Stimulated activated CD4-positive, alpha-beta T cell treated with anti-CD3 and anti-CD28 coated beads, Interleukin-4, amount 100 ng/mL, for 48 hours (primary cell): ENCODE measurements around the gene ZNF740.

Source experiments
- DNase-seq, 2 donors: peaks; one replicate each; pipeline ENCODE4 v3.0.0-alpha.2; 2020; ENCODE audit warnings: low read depth in 2 of 2

ZNF740 gene

GRCh38 chr12:53226815-53227214 is 46.3 kb downstream of the ZNF740 start:
- DNase-seq, result no peak

DNA sequence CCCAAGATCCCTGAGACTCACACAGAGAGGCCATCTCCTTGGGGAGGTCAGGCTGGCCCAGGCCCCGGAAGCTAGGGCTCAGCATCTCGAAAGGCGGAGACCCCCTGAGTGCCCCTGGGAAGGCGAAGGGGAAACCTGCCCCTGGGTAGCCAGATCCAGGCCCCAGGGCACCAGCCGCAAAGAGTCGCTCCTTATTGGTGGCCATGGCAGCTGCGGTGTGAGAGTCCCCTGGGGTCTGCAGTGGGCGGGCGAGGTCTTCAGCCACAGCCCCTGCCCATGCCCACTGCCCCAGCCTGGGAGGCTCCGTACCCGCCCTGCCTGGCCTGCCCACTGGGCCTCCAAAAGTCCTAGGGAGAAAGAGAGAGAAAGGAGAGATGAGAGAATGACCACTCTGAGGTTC is 46.8 kb downstream of the ZNF740 start:
- no peak for DNase-seq

DNA sequence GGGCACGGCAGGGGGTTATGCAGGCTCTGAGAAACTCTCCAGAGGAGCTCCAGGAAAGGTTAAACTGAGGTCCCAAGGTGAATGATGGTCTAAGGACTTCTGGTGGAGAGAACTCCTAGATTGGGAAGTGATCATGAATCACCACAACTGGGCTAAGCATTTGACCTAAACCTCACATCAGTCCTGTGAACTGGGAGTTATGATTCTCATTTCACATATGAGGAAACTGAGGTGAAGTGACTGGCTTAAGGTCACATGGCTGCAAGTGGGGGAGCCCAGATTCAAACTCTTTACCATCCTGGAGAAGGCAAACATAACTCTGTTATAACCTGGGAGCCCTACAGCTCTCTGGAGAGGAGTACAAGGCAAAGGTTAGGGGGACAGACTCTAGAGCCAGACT is 47.3 kb downstream of the ZNF740 start:
- no peak for DNase-seq

- no peak for DNase-seq
These were observed 48.9 kb downstream of the ZNF740 start for GRCh38 chr12:53229454-53229853.

- no peak for DNase-seq
These were observed 49.8 kb downstream of the ZNF740 start for GRCh38 chr12:53230108-53230845.

DNA sequence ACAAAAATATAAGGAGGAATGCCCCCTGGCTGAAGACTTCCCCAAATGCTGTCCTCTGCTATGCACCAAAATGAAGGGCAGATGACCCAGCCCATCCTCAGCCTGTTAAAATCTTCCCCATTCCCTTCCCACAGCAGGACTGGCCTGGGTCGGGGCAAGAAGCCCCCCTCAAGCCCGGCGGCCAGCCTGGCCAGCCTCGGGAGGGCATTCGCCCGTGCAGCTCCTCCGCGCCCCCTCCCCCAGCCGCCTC is 51.1 kb downstream of the ZNF740 start:
- DNase-seq, result no peak

- DNase-seq, result peak; percentile 52 to 70
These were observed 51.6 kb downstream of the ZNF740 start, which contains the start of gene RARG for GRCh38 chr12:53231921-53232645. Gene RARG (minus strand): TSS chr12:53232209. CDS start chr12:53227545, 4,664 bp downstream.

DNA sequence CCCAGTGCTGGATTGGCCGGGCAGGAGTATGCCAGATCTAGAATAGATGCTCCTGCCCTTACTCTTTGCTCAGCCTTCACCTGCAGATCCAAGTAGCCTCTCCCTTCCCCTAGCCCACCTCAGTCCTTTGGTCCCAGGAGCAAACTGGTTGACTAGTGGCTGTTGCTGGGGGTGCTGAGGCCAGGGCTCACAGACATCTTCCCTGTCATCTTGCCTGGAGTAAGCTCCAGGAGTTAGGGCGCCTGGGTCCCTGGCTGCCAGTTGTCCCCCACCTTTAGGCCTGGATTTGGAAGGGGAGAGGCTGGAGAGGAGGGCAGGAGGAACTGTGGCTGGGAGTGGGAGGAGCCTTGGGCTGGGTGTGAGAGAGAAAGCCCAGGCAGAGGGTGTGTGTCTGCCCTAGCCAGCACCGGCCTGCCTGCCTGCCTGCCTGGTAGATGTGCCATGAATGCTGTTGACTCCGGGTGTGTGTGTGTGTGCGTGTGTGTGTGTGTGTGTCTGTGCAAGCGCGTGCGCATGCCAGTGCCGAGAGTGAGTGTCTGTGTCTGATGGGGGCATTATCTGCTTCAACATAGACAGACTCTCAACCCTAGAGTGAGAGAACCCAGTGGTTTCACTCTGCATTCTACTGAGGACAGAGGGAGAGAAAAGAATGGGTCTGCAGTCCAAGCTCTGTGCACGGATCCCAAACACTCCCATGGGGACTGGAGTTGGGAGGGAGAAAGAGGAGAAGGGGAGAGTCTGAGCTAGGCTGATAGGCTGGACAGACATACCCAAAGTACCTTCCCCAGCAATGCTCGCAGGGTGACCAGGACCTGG is 52.3 kb downstream of the ZNF740 start:
- DNase-seq, result no peak

DNA sequence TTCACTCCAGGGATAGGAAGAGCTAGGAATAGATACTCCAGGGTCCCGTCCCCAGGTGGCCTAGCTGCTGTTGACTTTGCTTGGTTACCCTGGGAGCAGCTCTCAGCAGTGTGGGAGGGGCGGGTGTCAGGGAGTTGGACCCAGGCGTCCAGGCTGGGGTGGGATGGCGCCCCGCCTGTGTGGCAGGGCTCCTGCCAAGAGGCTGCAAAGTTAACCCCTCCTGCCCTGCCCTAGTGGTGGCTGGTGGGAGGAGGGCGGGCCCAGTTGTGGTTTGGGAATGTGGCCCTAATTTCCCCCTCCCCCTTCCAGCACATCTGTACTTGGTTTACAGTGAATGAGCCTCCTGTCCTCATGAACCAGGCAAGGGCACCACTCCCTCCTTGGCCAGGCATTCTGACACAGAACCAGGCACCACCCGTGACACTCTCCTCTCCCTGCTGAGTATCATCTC is 53.2 kb downstream of the ZNF740 start:
- no peak for DNase-seq

DNA sequence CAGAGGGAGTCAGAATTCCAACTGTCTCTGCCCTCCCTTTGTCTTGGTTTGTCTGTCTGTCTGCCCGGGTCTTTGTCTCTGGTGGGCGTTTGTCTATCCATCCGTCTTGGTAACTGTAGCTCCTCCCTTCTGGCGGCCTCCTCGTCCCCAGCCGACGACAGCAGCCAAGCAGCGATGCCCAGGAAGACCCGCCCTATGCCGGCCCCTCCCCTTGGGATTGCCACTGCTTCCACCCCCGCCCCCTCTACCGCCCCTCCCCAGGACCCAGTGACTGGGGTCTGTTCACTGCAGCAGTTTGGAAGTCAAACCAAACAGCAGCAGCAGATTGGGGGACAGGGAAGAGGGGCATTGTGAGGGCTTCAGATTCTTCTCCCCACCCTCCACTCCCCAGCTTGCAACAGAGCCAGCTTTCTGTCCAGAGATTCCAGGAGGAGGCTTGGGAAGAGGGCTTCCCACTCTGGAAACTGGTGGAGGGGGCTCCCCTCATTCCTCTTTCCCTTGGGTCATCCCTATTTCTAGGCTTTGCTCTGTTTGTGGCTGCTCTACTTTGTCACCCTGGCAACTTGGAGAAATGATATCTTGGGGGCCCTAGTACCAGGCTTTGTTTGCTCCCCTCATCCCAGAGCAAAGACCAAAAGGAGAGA is 53.9 kb downstream of the ZNF740 start:
- no peak for DNase-seq

DNA sequence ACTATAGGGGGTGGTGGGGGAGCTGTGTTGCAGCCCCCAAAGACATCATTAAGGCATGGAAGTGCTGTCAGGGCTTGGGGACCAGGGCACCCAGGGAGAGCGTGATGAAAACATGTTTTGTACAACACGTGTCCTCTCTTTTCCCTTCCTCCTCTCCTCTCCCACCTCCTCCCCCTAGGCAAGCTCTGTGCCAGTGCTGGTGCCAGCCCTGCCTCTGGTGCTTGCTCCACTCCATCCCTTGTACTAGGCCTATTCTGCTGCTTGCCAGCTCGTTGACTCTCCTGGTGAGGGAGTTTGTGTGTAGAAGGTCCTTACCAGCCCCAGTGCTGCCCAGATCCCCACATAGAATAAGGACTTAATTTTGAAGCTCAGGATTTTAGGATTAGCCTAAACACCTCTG is 54.6 kb downstream of the ZNF740 start:
- DNase-seq, result no peak

DNA sequence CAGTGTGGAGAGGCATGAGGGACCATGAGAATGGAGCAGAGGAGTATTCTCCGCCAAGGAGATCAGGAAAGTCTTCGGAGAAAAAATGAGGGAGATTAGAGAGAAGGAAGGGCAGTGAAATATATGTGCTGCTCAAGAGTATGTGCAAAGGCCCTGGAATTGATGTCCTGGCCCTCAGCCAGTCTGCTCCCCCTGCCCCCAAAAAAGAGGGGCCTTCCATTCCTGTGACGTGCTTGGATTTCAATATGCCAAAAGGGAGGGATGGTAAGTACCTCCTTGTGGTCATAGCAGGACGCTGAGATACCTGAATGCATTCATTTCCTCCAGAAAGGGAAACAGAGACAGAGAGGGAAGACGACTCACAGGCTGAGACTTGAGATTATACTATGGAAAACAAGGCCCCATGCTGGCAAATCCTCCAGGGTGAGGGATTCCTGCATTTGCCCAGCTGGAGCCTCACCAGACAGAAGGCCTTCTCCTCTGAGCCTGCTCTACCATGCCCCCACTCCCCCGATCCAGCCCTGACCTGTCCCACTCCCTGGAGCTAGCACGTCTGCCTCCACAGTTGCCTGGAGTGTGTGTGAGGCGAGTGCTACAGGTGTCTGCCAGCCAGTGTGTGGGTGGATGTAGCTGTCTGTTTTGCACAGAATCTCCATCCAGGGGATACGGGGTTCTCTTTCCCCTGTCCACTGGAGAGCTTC is 55.4 kb downstream of the ZNF740 start:
- DNase-seq, result no peak

GRCh38 chr12:53236443-53237111 is 56.1 kb downstream of the ZNF740 start:
- no peak for DNase-seq

DNA sequence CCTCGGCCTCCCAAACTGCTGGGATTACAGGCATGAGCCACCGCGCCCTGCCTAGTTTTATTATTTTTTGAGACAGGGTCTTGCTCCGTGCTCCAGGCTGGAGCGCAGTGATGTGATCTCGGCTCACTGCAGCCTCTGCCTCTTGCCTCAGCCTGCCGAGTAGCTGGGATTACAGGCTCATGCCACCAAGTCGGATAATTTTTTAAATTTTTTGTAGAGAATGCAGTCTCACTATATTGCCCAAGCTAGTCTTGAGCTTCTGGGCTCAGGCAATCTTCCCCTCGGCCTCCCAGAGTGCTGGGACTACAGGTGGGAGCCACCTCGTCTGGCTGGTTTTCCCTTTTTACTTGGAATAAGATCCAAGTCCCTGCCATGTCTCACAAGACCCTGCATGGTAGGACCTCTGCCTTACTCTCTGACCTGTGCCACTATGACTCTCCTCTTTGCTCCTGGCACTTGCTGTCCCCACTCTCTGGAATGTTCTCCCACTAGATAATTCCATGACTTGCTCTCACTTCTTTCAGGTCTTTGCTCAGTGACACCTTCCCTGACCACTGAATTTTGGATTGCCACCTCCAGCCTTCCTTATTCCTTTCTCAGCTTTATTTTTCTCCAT is 59.2 kb downstream of the ZNF740 start:
- no peak for DNase-seq

GRCh38 chr12:53241623-53242412 is 61.3 kb downstream of the ZNF740 start:
- DNase-seq, result no peak

- no peak for DNase-seq
These were observed 63.8 kb downstream of the ZNF740 start for GRCh38 chr12:53244337-53244736.
